Upper lobe of left lung (tissue), 4 donors: Measurements from ENCODE around the gene KCNH3.

Experiments used
- CTCF ChIP-seq, 6 experiments: fragments of 450-650 bp in 4 of 6; fragments of 200-600 bp in 2 of 6; sonication (generic) in 2 of 6; IDR thresholded peaks; one replicate each; pipeline ENCODE4 v1.5.1; 2016 to 2019; ENCODE audit warnings: antibody characterized with exemption in 6 of 6
- EP300 ChIP-seq, 4 donors: sonication (generic); formaldehyde crosslinking; IDR thresholded peaks; one replicate each; pipeline ENCODE4 v1.5.1; 2017; ENCODE audit warnings: antibody characterized with exemption in 4 of 4, control low read depth in 2 of 4
- POLR2A ChIP-seq, 4 donors: fragments of 450-650 bp; IDR thresholded peaks; one replicate each; pipeline ENCODE4 v1.5.1; 2016 to 2017; ENCODE audit warnings: antibody characterized with exemption in 4 of 4, mild to moderate bottlenecking in 2 of 4
- POLR2AphosphoS5 ChIP-seq, 2 donors: sonication (generic); formaldehyde crosslinking; IDR thresholded peaks; one replicate each; pipeline ENCODE4 v1.5.1; 2017; ENCODE audit warnings: antibody characterized with exemption in 2 of 2

GRCh38 chr12:49565406-49566265 is 26.8 kb downstream of the KCNH3 start:
- no peak for TF ChIP-seq POLR2A (IDR thresholded peaks at IDR 0.05)
- TF ChIP-seq CTCF (IDR thresholded peaks at IDR 0.05): no peak
- no peak for TF ChIP-seq EP300 (IDR thresholded peaks at IDR 0.05)
- no peak for TF ChIP-seq POLR2AphosphoS5 (IDR thresholded peaks at IDR 0.05)
